IMR-90 (cell line): ENCODE data around the gene SDC1. TPM values are rescaled to one million over a fixed set of nuclear protein-coding genes. Genes with fewer than 3 reads are reported as not detected.
A peak's percentile ranks its signal among the peaks of the same experiment; 100 is the strongest.

Experiments used
- ATAC-seq: fragments of 200-7000 bp; cut with Tn5 transposase; 2 replicates; pipeline ENCODE4 v1.9.1; 2020; ENCODE audit warnings: low read depth, mild to moderate bottlenecking, moderate library complexity
- BruUV-seq: library from RNA; stranded (reverse); fragments of 400-500 nt; replicated peaks from 2 replicates; lab custom pipeline; 2021; lab: Mats Ljungman, UMichigan
- CTCF ChIA-PET: fragments of 300-600 bp; formaldehyde crosslinking; extraction: SDS; loops from one replicate; lab custom pipeline; 2021; ENCODE audit warnings: antibody characterized with exemption; lab: Yijun Ruan, JAX
- POLR2A ChIA-PET: fragments of 300-600 bp; sonication (Branson Sonifier 250); formaldehyde crosslinking; loops from one replicate; lab custom pipeline; 2022; ENCODE audit warnings: antibody characterized with exemption; ENCODE audit not compliant: unreplicated experiment; lab: Charles Lee
- DNase-seq: peaks from one replicate; pipeline ENCODE4 v3.0.0; 2013
- H2AFZ ChIP-seq: replicated peaks from 2 replicates; pipeline ENCODE3; 2013; ENCODE audit warnings: low read length, mild to moderate bottlenecking; ENCODE audit not compliant: poor library complexity
- H2AK5ac ChIP-seq: 2 replicates; pipeline ENCODE4 v1.6.1; 2013; ENCODE audit warnings: low read depth, low read length, inconsistent platforms
- H2AK9ac ChIP-seq: replicated peaks from 2 replicates; pipeline ENCODE3; 2013; ENCODE audit warnings: mild to moderate bottlenecking, low read depth, low read length, moderate library complexity; ENCODE audit not compliant: poor library complexity
- H2BK120ac ChIP-seq: 2 replicates; pipeline ENCODE4 v1.6.1; 2013; ENCODE audit warnings: low read depth, low read length, inconsistent platforms
- H2BK15ac ChIP-seq: 3 replicates; pipeline ENCODE4 v1.6.1; 2013; ENCODE audit warnings: low read depth, low read length, inconsistent platforms
- H2BK20ac ChIP-seq: 2 replicates; pipeline ENCODE4 v1.6.1; 2013; ENCODE audit warnings: low read depth, mild to moderate bottlenecking, inconsistent platforms, low read length, moderate library complexity
- H2BK5ac ChIP-seq: 2 replicates; pipeline ENCODE4 v1.6.1; 2013; ENCODE audit warnings: mild to moderate bottlenecking, low read depth, low read length, inconsistent platforms; ENCODE audit not compliant: poor library complexity, severe bottlenecking
- H3K14ac ChIP-seq: replicated peaks from 2 replicates; pipeline ENCODE4 v1.6.1; 2013; ENCODE audit warnings: low read depth, low read length, inconsistent platforms
- H3K18ac ChIP-seq: 2 replicates; pipeline ENCODE4 v1.6.1; 2013; ENCODE audit warnings: low read depth, low read length, control low read depth
- H3K23ac ChIP-seq: 2 replicates; pipeline ENCODE4 v1.6.1; 2013; ENCODE audit warnings: low read depth, low read length, inconsistent platforms
- H3K27ac ChIP-seq: 2 replicates; pipeline ENCODE4 v1.5.1; 2013; ENCODE audit warnings: mild to moderate bottlenecking, control low read depth, low read length; ENCODE audit not compliant: insufficient read depth
- H3K27me3 ChIP-seq: 2 replicates; pipeline ENCODE4 v1.6.1; 2013; ENCODE audit warnings: low read length; ENCODE audit not compliant: control insufficient read depth, insufficient read depth
- H3K36me3 ChIP-seq: 2 replicates; pipeline ENCODE4 v1.6.1; 2013; ENCODE audit warnings: low read length, mixed read lengths; ENCODE audit not compliant: control insufficient read depth, insufficient read depth
- H3K4ac ChIP-seq: 2 replicates; pipeline ENCODE4 v1.6.1; 2013; ENCODE audit warnings: low read depth, low read length, inconsistent platforms
- H3K4me1 ChIP-seq: 2 replicates; pipeline ENCODE4 v1.6.1; 2013; ENCODE audit warnings: low read length, mixed read lengths; ENCODE audit not compliant: control insufficient read depth, insufficient read depth
- H3K4me2 ChIP-seq: 2 replicates; pipeline ENCODE4 v1.6.1; 2013; ENCODE audit warnings: low read depth, mild to moderate bottlenecking, control low read depth, low read length, moderate library complexity
- H3K4me3 ChIP-seq: 2 replicates; pipeline ENCODE4 v1.5.1; 2013; ENCODE audit warnings: low read depth, mild to moderate bottlenecking, control low read depth, low read length, moderate library complexity; ENCODE audit not compliant: insufficient read depth
- H3K56ac ChIP-seq: 2 replicates; pipeline ENCODE4 v1.6.1; 2013; ENCODE audit warnings: low read length, inconsistent platforms; ENCODE audit not compliant: insufficient read depth; ENCODE audit errors: extremely low read depth
- H3K79me1 ChIP-seq, 2 experiments: 2 replicates each; pipeline ENCODE4 v1.6.1; 2013; ENCODE audit warnings: low read length in 2 of 2, inconsistent platforms in 1 of 2, low read depth in 1 of 2
- H3K9ac ChIP-seq: 2 replicates; pipeline ENCODE4 v1.6.1; 2013; ENCODE audit warnings: low read depth, low read length, control low read depth
- H3K9me1 ChIP-seq: 2 replicates; pipeline ENCODE4 v1.6.1; 2013; ENCODE audit warnings: low read length, inconsistent platforms; ENCODE audit not compliant: insufficient read depth
- H3K9me3 ChIP-seq: 2 replicates; pipeline ENCODE4 v1.6.1; 2013; ENCODE audit warnings: low read length; ENCODE audit not compliant: control insufficient read depth, insufficient read depth
- H4K20me1 ChIP-seq: 2 replicates; pipeline ENCODE4 v1.6.1; 2013; ENCODE audit warnings: low read length, inconsistent platforms; ENCODE audit not compliant: insufficient read depth
- H4K5ac ChIP-seq: 2 replicates; pipeline ENCODE4 v1.6.1; 2013; ENCODE audit warnings: mild to moderate bottlenecking, low read depth, low read length, control low read depth
- H4K8ac ChIP-seq, 2 experiments: 2 replicates each; pipeline ENCODE4 v1.6.1; 2013; ENCODE audit warnings: low read depth in 2 of 2, low read length in 2 of 2, control low read depth in 1 of 2, inconsistent platforms in 1 of 2
- H4K91ac ChIP-seq: 2 replicates; pipeline ENCODE4 v1.6.1; 2013; ENCODE audit warnings: low read depth, low read length, inconsistent platforms; ENCODE audit not compliant: insufficient read depth
- CEBPB ChIP-seq: IDR thresholded peaks from 2 replicates; pipeline ENCODE4 v1.6.1; 2012; ENCODE audit warnings: low read depth, low read length, improper control_type of control experiment
- CHD1 ChIP-seq: IDR thresholded peaks from 2 replicates; pipeline ENCODE4 v1.6.1; 2012; ENCODE audit warnings: low read depth, low read length, improper control_type of control experiment
- CTCF ChIP-seq: conservative IDR thresholded peaks from 2 replicates; pipeline ENCODE4 v1.5.1; 2012; ENCODE audit warnings: mild to moderate bottlenecking, low read depth, low read length, improper control_type of control experiment
- FOS ChIP-seq: fragments of 150-350 bp; IDR thresholded peaks from 2 replicates; pipeline ENCODE4 v1.6.1; 2016; ENCODE audit warnings: low read depth, low read length
- MAFK ChIP-seq: IDR thresholded peaks from 2 replicates; pipeline ENCODE4 v1.6.1; 2012; ENCODE audit warnings: low read depth, low read length, improper control_type of control experiment
- MXI1 ChIP-seq: IDR thresholded peaks from 2 replicates; pipeline ENCODE4 v1.6.1; 2012; ENCODE audit warnings: low read depth, mild to moderate bottlenecking, low read length, moderate library complexity, borderline replicate concordance
- NFE2L2 ChIP-seq: fragments of 150-350 bp; IDR thresholded peaks from 2 replicates; pipeline ENCODE4 v1.6.1; 2016; ENCODE audit warnings: low read depth, mild to moderate bottlenecking, low read length
- POLR2A ChIP-seq: IDR thresholded peaks from 2 replicates; pipeline ENCODE4 v1.6.1; 2012; ENCODE audit warnings: mild to moderate bottlenecking, low read depth, low read length
- RAD21 ChIP-seq: IDR thresholded peaks from 2 replicates; pipeline ENCODE4 v1.6.1; 2012; ENCODE audit warnings: low read length, improper control_type of control experiment
- RCOR1 ChIP-seq: IDR thresholded peaks from 2 replicates; pipeline ENCODE4 v1.6.1; 2012; ENCODE audit warnings: mild to moderate bottlenecking, low read length, improper control_type of control experiment; ENCODE audit not compliant: insufficient replicate concordance
- RFX5 ChIP-seq: IDR thresholded peaks from 2 replicates; pipeline ENCODE4 v1.8.0; 2012; ENCODE audit warnings: low read depth, mild to moderate bottlenecking, low read length, moderate library complexity
- SMC3 ChIP-seq: fragments of 150-350 bp; IDR thresholded peaks from 2 replicates; pipeline ENCODE4 v1.6.1; 2016; ENCODE audit warnings: low read depth, mild to moderate bottlenecking, antibody characterized with exemption, low read length, moderate library complexity
- USF2 ChIP-seq: fragments of 150-350 bp; IDR thresholded peaks from 2 replicates; pipeline ENCODE4 v1.6.1; 2017; ENCODE audit warnings: mild to moderate bottlenecking, antibody characterized with exemption, low read length, low read depth
- WGBS, 2 experiments: methylation state at CpG; one replicate each; pipeline versions ENCODE4 v1.1.5 to v1.1.7; 2013; ENCODE audit warnings: missing lambda C conversion rate in 2 of 2; ENCODE audit not compliant: insufficient read length in 1 of 2; ENCODE audit errors: extremely low coverage in 2 of 2; 5-methylcytosine and 5-hydroxymethylcytosine counted together
- dilution Hi-C: fragments of 300-500 bp; cut with HindIII; formaldehyde crosslinking; loops from one replicate; pipeline ENCODE4 v1.14.3; 2018; ENCODE audit warnings: low sequenced_read_pairs; ENCODE audit not compliant: unreplicated experiment
- in situ Hi-C: fragments of 300-500 bp; cut with MboI; formaldehyde crosslinking; loops from 3 replicates; pipeline ENCODE4 v1.14.3; 2019; ENCODE audit warnings: low sequenced_read_pairs, inconsistent platforms, mixed read lengths
- intact Hi-C: fragments of 100-400 bp; cut with micrococcal nuclease; formaldehyde crosslinking; loops from 2 replicates; pipeline ENCODE4 v1.10.0; 2022
- polyA plus RNA-seq, 3 experiments: library from polyadenylated mRNA; depleted of rRNA; stranded (reverse); fragments of >200 nt; gene quantifications; 2 replicates each; pipeline ENCODE4 v1.2.3, GENCODE V29; 2012; ENCODE audit warnings: low replicate concordance in 1 of 3
- total RNA-seq: library from RNA; depleted of rRNA; stranded (reverse); fragments of >200 nt; gene quantifications from 2 replicates; pipeline ENCODE4 v1.2.3, GENCODE V29; 2012

The SDC1 gene
- total and polyA plus RNA-seq, 2 of the 4 experiments (the other 2 are of a cell fraction), result 22.0 to 28.3 TPM

GRCh38 chr2:20194097-20195015 is 30.6 kb downstream of the SDC1 start:
- no peak overlapping the region for H3K14ac ChIP-seq
- no peak for TF ChIP-seq CHD1
- no peak for TF ChIP-seq CTCF
- TF ChIP-seq USF2, result no peak
- no peak for TF ChIP-seq SMC3
- no peak for TF ChIP-seq POLR2A
- TF ChIP-seq RFX5, result no peak
- no peak for TF ChIP-seq MAFK
- no peak for TF ChIP-seq MXI1
- TF ChIP-seq CEBPB, result no peak
- TF ChIP-seq NFE2L2, result no peak
- TF ChIP-seq RAD21, result no peak
- TF ChIP-seq RCOR1, result no peak
- no peak for TF ChIP-seq FOS
- no peak overlapping the region for H3K4me2 ChIP-seq
- no peak overlapping the region for H3K9ac ChIP-seq
- H4K8ac ChIP-seq, result no peak overlapping the region
- no peaks in the 10 kb centered on the region for H3K79me1 ChIP-seq
- dilution Hi-C loops, result no loop called here
- in situ Hi-C loops, result no loop called here
- no peak overlapping the region for H2AK5ac ChIP-seq
- H3K27ac ChIP-seq, result no peak overlapping the region
- H4K91ac ChIP-seq, result no peak overlapping the region
- no peak overlapping the region for H3K18ac ChIP-seq
- DNase-seq (no peak), ATAC-seq (no peak)
- POLR2A ChIA-PET, result no interaction called here
- no peaks in the 10 kb centered on the region for H3K9me3 ChIP-seq
- no peak overlapping the region for H3K56ac ChIP-seq
- no peak overlapping the region for H2BK120ac ChIP-seq
- H4K5ac ChIP-seq, result no peak overlapping the region
- H3K9me1 ChIP-seq, result 0 out of 2 replicates have a peak, but pooled peaks cover 3% of the 10 kb centered on the region
- H3K4me3 ChIP-seq, result no peak overlapping the region
- no peaks in the 10 kb centered on the region for H3K4me1 ChIP-seq
- no peak overlapping the region for H2BK15ac ChIP-seq
- no peak overlapping the region for H2AK9ac ChIP-seq
- BruUV-seq, result no TSS peak
- H3K4ac ChIP-seq, result no peak overlapping the region
- H4K20me1 ChIP-seq, result no peaks in the 10 kb centered on the region
- H3K36me3 ChIP-seq, result no peaks in the 10 kb centered on the region
- intact Hi-C loops, result loop anchor here (5.0 kb wide), 1 partner anchor 37 kb away; no protein-coding TSS in a partner anchor
- H2AFZ ChIP-seq, result peak overlapping the region; percentile 28
- 77% methylated on average over 6 of the region's 16 CpGs; no CpG with 5 or more reads in 1 of the 2 experiments for WGBS, 2 experiments
- H3K23ac ChIP-seq, result no peak overlapping the region
- H3K27me3 ChIP-seq, result no peaks in the 10 kb centered on the region; the same call in 1 of the 2 replicates
- no peak overlapping the region for H2BK5ac ChIP-seq
- CTCF ChIA-PET, result no interaction called here
- H2BK20ac ChIP-seq, result no peak overlapping the region
